Liver (tissue), 3 donors: ENCODE measurements around the gene PHLPP1.

Source experiments
- ATF3 ChIP-seq: IDR thresholded peaks from 2 replicates; pipeline ENCODE4 v1.6.1; 2016; ENCODE audit warnings: antibody characterized with exemption
- CTCF ChIP-seq: fragments of 150-350 bp; IDR thresholded peaks from 2 replicates; pipeline ENCODE4 v1.5.1; 2017; ENCODE audit warnings: improper control_type of control experiment, low read depth, low read length; ENCODE audit not compliant: missing input control
- EGR1 ChIP-seq, 2 donors: IDR thresholded peaks; 2 replicates each; pipeline ENCODE4 v1.6.1; 2016 to 2018; ENCODE audit warnings: antibody characterized with exemption in 2 of 2, low read depth in 2 of 2
- GABPA ChIP-seq, 2 donors: IDR thresholded peaks in 1 of 2; conservative IDR thresholded peaks in 1 of 2; 2 replicates each; pipeline ENCODE4 v1.6.1; 2016; ENCODE audit warnings: antibody characterized with exemption in 2 of 2, mild to moderate bottlenecking in 1 of 2, moderate library complexity in 1 of 2
- REST ChIP-seq: IDR thresholded peaks from 2 replicates; pipeline ENCODE4 v1.6.1; 2016; ENCODE audit warnings: antibody characterized with exemption, mild to moderate bottlenecking
- TAF1 ChIP-seq: conservative IDR thresholded peaks from 2 replicates; pipeline ENCODE4 v1.6.1; 2016; ENCODE audit warnings: antibody characterized with exemption, mild to moderate bottlenecking
- YY1 ChIP-seq: IDR thresholded peaks from 2 replicates; pipeline ENCODE4 v1.6.1; 2016; ENCODE audit warnings: antibody characterized with exemption, mild to moderate bottlenecking
- ZBTB33 ChIP-seq: IDR thresholded peaks from 2 replicates; pipeline ENCODE4 v1.6.1; 2016; ENCODE audit warnings: antibody characterized with exemption
- donor health status: healthy.
- donor health status: healthy.

GRCh38 chr18:63001861-63002260, 286.5 kb downstream of the PHLPP1 start:
- TF ChIP-seq CTCF (no peak), ZBTB33 (no peak), TAF1 (no peak), REST (no peak), EGR1 (IDR thresholded peaks at IDR 0.05; ENCODE audit: low read depth in 2 of 2) (no peak), ATF3 (no peak), GABPA (IDR thresholded peaks at IDR 0.05 in 1 of 2, conservative IDR thresholded peaks at IDR 0.05 in 1 of 2) (no peak), YY1 (no peak)
